NK-92 treated with Interleukin-12 subunit alpha and Interleukin-12 subunit beta, amount 100 ng/mL, for 24 hours (cell line): Measurements from ENCODE around the gene TOX2.

ENCODE experiments used
- DNase-seq: peaks from one replicate; lab custom pipeline; 2025; lab: John Stamatoyannopoulos, UW

The TOX2 gene

GRCh38 chr20:43977252-43977651, 62.6 kb downstream of the TOX2 start:
- DNase-seq: no peak

GRCh38 chr20:43977962-43978361, 63.3 kb downstream of the TOX2 start:
- DNase-seq: no peak

DNA sequence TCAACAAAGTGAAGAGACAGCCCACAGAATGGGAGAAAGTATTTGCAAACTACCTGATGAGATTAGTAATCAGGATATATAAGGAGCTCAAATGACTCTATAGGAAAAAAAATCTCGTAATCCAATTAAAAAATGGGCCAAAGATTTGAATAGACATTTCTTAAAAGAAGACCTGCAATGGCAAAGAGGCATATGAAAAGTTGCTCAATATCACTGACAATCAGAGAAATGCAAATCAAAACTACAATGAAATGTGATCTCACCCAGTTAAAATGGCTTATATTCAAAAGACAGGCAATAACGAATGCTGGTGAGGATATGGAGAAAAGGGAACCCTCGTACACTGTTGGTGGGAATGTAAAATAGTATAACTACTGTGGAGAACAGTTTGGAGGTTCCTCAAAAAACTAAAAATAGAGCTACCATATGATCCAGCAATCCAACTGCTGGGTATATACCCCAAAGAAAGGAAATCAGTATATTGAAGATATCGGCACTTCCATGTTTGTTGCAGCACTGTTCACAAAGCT, 65.0 kb downstream of the TOX2 start:
- DNase-seq: no peak

DNA sequence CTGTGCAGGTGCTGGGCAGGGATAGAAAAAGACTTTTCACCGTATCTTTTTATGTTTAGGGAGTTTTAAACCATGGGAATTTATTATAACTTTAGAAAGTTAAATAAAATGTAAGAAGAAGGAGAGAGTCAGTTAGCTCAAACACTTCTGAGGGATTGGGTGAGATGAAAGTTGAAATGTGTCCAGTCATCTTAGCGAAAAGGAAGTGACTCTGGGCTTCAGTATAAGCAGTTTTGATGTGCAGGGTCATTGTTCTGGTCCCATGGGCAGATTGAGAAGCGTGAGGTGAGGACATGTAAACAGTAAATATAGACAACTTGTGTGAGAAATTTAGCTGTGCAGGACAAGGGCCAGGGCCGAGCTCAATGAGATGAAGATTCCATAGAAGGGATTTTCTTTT, 66.9 kb downstream of the TOX2 start:
- DNase-seq: no peak

DNA sequence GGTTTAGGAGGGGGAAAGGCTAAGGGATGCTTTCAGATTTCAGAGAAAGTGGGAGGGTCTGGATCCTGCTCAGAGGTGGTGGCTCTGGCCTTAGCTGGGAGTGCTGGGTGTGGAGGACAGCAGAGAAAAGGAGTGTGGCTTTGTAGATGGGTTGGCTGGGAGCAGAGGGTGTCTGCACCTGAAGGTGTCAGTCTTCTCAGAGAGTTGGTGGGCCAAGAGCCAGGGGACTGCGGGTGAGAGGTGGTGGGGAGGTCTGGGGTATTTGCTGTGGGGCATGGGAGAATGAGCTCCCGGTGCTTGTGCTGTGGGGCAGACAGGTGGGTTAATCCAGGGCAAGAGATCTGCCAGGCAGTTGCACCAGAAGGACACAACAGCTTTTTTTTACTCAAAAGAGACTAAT, 67.4 kb downstream of the TOX2 start:
- no peak for DNase-seq

GRCh38 chr20:43982886-43983285, 68.2 kb downstream of the TOX2 start:
- DNase-seq: no peak

DNA sequence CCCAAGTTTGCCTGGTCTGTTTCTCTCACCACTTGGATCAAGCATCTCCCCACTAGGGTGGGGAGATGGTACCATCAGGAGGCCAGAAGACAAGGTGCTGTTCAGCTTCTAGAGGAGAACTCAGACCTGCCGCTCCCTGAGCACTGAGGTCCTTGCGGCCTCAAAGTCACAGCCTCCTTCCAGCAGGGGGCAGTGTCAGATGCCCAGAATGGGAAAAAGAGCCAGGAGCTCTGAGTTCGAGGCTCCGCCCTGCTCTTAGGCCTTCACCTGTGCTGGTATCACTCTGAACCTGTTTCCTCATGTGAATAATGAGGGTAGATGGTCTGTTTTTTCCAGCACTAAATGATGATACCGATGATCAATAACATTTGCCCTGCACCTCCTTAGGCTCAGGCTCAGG, 68.7 kb downstream of the TOX2 start:
- peak; percentile 54 for DNase-seq

DNA sequence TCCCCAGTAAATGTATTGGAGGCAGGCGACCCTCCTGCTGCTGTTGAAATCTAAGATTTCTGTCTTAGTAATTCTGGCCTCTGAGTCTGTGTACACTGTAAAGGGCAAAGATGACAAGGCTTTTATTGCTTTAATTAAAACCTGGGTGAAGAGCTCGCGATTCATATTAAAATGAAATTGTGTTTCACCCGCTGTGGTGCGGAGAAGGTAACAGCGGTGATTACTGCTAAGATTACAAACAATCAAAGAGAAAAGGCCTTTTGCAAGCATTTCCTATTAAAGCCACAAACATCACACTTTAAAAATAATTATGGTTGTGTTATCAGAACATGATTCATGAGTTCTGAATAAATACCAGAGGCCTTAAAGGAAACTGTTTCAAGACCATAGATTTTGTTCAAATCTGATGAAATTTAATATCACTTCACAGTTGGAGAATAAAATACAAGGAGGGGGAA, 69.3 kb downstream of the TOX2 start:
- DNase-seq: peak; percentile 30

- peak; percentile 45 for DNase-seq
Measured at GRCh38 chr20:43984587-43984986, 69.9 kb downstream of the TOX2 start.

GRCh38 chr20:43985121-43985520, 70.5 kb downstream of the TOX2 start:
- DNase-seq: peak; percentile 47

GRCh38 chr20:43985608-43986316, 71.1 kb downstream of the TOX2 start:
- DNase-seq: no peak

DNA sequence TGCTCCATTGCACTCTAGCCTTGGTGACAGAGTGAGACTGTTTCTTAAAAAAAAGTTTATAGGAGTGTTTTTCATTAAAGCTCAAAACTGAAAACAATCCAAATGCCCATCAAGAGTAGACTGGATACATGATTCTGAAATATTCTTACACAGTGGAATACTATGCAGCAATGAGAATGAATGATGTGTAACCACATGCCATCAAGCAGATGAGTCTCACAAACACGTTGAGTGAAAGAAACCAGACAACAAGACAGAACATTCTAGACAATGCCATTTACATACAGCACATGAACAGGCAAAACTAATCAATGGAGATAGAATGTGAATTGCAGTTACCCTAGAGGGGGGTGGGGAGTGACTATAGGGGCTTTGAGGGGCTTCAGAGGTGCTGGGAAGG, 72.4 kb downstream of the TOX2 start:
- no peak for DNase-seq

- no peak for DNase-seq
Measured at GRCh38 chr20:43987531-43987930, 72.9 kb downstream of the TOX2 start.

GRCh38 chr20:43988451-43988850, 73.8 kb downstream of the TOX2 start:
- DNase-seq: peak; percentile 28

DNA sequence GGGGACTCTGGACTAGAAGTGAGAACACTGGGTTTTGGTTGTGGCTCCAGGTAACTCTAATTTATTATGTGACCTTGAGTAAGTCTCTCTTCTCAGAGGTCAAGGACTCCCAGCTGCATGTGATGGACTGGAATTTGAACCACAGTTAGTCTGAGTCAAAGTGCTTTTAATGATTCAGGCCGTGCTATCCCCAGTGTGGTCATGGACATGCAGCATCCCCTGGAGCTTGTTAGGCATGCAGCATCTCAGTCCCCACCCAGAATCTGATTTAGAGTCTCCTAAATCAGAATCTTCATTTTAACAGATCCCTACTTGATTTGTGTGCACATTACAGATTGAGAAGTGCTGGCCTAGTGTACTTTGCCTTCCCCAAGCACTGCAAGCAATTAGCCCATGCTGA, 74.2 kb downstream of the TOX2 start:
- no peak for DNase-seq

DNA sequence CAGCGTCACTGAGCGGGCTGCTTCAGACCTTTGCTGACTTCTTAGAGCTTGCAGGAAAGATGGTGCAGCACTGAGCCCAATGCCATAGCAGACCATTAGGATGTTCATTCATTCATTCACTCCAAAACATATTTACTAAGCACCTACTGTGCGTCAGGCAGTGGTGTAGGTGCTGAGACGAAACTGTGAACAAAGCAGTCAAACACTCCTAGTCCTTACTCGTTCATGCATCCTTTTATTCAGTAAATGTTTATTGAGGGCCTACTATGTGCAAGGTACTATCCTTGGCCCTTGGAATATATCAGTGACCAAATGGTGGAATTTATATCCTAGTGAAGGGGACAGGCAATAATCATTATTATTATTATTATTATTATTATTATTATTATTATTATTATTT, 76.6 kb downstream of the TOX2 start:
- no peak for DNase-seq

GRCh38 chr20:43991982-43992381, 77.3 kb downstream of the TOX2 start:
- no peak for DNase-seq

DNA sequence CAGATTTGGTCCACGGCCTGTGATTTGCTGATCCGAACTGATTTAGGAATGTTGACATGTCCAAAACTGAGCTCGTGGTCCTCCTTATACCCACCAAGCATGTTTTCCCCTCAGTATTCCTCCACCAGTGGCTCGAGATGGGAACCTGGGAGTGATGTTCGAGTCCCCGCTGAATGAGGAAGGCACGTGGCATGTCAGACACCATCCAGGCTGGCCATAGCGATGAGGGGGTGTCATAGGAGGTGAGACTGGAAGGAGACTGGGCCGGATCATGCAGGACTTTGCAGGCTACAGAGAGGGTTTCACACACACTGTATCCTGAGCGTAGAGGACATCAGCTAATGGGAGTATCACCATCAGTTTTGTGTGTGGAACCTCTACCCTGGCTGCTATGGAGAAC, 78.2 kb downstream of the TOX2 start:
- DNase-seq: no peak

DNA sequence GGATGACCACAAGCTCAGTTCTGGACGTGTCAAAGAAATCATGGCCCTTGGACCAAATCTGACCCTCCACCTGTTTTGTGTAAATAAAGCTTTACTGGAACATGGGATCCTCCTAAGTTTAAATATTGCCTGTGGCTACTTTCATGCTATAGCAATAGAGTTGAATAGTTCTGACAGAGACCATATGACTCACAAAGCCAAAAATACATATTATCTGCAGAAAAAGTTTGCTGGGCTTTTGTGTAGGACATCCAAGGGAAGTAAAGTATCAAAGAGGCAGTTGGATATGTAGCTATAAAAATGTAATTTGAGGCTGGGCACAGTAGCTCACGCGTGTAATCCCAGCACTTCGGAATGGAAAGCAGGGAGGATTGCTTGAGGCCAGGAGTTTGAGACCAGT, 78.9 kb downstream of the TOX2 start:
- no peak for DNase-seq

- DNase-seq: no peak
Measured at GRCh38 chr20:43994486-43995100, 79.9 kb downstream of the TOX2 start.

- no peak for DNase-seq
Measured at GRCh38 chr20:43995645-43996044, 81.0 kb downstream of the TOX2 start.

- no peak for DNase-seq
Measured at GRCh38 chr20:43996240-43996930, 81.7 kb downstream of the TOX2 start.

GRCh38 chr20:43999848-44000247, 85.2 kb downstream of the TOX2 start:
- DNase-seq: no peak
